Erythroblast (primary cell): ENCODE measurements around the gene AANAT.

Experiments
- GATA1 ChIP-seq: IDR thresholded peaks from 2 replicates; pipeline ENCODE4 v1.6.1; 2011; ENCODE audit warnings: low read depth, mild to moderate bottlenecking, control low read depth, low read length, moderate library complexity
- POLR2A ChIP-seq: IDR thresholded peaks from 2 replicates; pipeline ENCODE4 v1.6.1; 2011; ENCODE audit warnings: mild to moderate bottlenecking, low read length

DNA sequence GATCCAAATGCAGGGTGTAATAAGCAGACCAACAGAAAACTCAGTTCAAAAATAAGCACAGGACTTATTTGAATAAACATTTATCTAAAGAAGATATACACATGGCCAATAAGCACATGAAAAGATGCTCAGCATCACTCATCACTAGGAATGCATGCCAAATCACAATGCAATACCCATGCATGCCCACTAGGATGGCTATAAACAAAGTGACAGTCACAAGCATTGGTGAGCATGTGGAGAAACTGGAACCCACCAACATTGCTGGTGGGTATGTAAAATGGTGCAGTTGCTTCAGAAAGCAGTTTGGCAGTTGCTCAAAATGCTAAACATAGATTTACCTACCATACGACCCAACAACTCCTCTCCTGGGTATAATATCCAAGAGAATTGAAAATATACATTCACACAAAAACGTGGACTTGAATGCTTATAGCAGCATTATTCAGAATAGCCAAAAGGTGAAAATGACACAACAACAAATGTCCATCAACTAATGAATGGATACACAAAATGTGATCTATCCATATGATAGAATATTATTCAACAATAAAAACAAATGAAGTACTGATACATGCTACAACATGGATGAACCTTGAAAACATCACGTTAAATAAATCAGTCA lies 34.6 kb upstream of the AANAT start:
- no peak for TF ChIP-seq POLR2A
- TF ChIP-seq GATA1, result no peak
